Myocyte (in vitro differentiated cells): ENCODE measurements around the gene ACTN1. TPM values are rescaled to one million over a fixed set of nuclear protein-coding genes. Genes with fewer than 3 reads are reported as not detected.
"Not testable (repeated sequence)": the region's sequence is repeated elsewhere in the genome, so short reads cannot be mapped to it uniquely, and the experiment has no call there.

Experiments
- DNase-seq: peaks from one replicate; pipeline ENCODE4 v3.0.0-alpha.2; 2012; ENCODE audit warnings: low read depth
- polyA plus RNA-seq: library from polyadenylated mRNA; unstranded; fragments of >200 nt; gene quantifications from one replicate; pipeline ENCODE4 v1.2.1, GENCODE V29; 2012; ENCODE audit warnings: missing spikeins
- total RNA-seq: library from RNA; depleted of rRNA; stranded (reverse); fragments of >200 nt; gene quantifications from 2 replicates; pipeline ENCODE4 v1.2.3, GENCODE V29; 2014

Gene ACTN1
- 171 and 188 TPM in 2 replicates for total RNA-seq
- polyA plus RNA-seq: 773 TPM

- peak; percentile 98 for DNase-seq
Measured at GRCh38 chr14:68979021-68979721, at the start of gene ACTN1. Gene ACTN1, minus strand, starts transcription at chr14:68979302. Its CDS starts 246 bp downstream, at chr14:68979056.

GRCh38 chr14:69027242-69027913, 48.3 kb upstream of the ACTN1 start:
- no peak for DNase-seq

- DNase-seq: no peak
Measured at GRCh38 chr14:69023035-69023434, 43.9 kb upstream of the ACTN1 start.

- not testable (repeated sequence) for DNase-seq
Measured at GRCh38 chr14:69022093-69022492, 43.0 kb upstream of the ACTN1 start.

GRCh38 chr14:69017706-69018105, 38.6 kb upstream of the ACTN1 start:
- no peak for DNase-seq

GRCh38 chr14:69014829-69015259, 35.7 kb upstream of the ACTN1 start:
- DNase-seq: no peak

GRCh38 chr14:69013943-69014782, 35.1 kb upstream of the ACTN1 start:
- no peak for DNase-seq

- no peak for DNase-seq
Measured at GRCh38 chr14:69012256-69012953, 33.3 kb upstream of the ACTN1 start.

- DNase-seq: no peak
Measured at GRCh38 chr14:69010648-69011047, 31.5 kb upstream of the ACTN1 start.

- peak; percentile 27 for DNase-seq
Measured at GRCh38 chr14:69008421-69008884, 29.4 kb upstream of the ACTN1 start.

GRCh38 chr14:69006346-69006745, 27.2 kb upstream of the ACTN1 start:
- DNase-seq: no peak

- peak; percentile 86 for DNase-seq
Measured at GRCh38 chr14:69005432-69006148, 26.5 kb upstream of the ACTN1 start.

GRCh38 chr14:69004731-69005431, 25.8 kb upstream of the ACTN1 start:
- no peak for DNase-seq

- DNase-seq: no peak
Measured at GRCh38 chr14:69003626-69004025, 24.5 kb upstream of the ACTN1 start.

GRCh38 chr14:69002069-69002468, 23.0 kb upstream of the ACTN1 start:
- DNase-seq: peak; percentile 32

GRCh38 chr14:69001375-69001774, 22.3 kb upstream of the ACTN1 start:
- DNase-seq: no peak

GRCh38 chr14:68998062-68998461, 19.0 kb upstream of the ACTN1 start:
- DNase-seq: no peak

GRCh38 chr14:68995731-68996130, 16.6 kb upstream of the ACTN1 start:
- no peak for DNase-seq

GRCh38 chr14:68994056-68994455, 15.0 kb upstream of the ACTN1 start:
- no peak for DNase-seq

GRCh38 chr14:68987653-68988036, 8.5 kb upstream of the ACTN1 start:
- no peak for DNase-seq
